GM21381 (cell line): Measurements from ENCODE around the gene DNAH9.
"Not testable (repeated sequence)": the region's sequence is repeated elsewhere in the genome, so short reads cannot be mapped to it uniquely, and the experiment has no call there.

ENCODE experiments used
- ATAC-seq: cut with Tn5 transposase; IDR thresholded peaks from one replicate; pipeline ENCODE4 v1.9.1; 2021; ENCODE audit warnings: mild to moderate bottlenecking, moderate library complexity; ENCODE audit not compliant: unreplicated experiment

DNAH9 gene

GRCh38 chr17:11898526-11899235 lies 300.4 kb downstream of the DNAH9 start:
- no peak for ATAC-seq

GRCh38 chr17:11899537-11899942 lies 301.3 kb downstream of the DNAH9 start:
- ATAC-seq = no peak

DNA sequence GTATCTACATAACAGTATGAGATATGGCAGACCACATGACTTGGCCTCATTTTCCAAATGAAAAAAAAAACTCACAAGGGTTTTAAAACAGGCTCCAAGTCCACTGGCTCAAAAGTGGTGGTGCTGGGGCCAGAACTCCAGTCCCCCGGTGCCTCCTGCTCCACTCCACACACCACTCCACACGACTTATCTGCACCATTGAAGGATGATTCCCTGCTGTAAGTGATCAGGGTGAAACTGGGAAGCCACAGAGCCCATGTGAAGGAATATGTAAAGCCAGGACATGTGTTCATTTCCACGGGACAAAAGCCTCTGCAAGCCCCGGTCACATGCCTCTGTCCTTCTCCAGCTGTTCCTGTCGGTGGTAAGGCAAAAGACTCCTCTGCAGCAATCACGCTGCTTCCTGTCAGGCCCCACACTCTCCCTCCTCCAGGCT lies 301.8 kb downstream of the DNAH9 start:
- no peak for ATAC-seq

DNA sequence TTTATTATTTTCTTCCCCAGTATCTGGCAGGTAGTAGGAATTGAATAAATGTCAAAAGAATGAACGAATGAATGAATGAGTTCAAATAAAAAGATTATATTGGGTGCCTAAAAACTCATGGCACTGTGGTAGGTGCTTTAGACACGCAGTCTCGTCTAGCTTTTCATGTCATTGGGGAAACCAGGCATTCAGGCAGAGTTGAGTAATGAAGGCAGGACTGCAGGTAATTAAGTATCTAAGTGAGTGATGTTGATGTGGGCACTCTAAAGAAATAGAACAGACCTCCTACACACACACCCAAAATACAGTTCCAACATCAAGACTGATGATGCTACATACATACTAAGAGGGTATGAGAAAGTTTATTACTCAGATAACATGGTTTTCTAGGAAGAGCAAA lies 302.4 kb downstream of the DNAH9 start:
- ATAC-seq = no peak

DNA sequence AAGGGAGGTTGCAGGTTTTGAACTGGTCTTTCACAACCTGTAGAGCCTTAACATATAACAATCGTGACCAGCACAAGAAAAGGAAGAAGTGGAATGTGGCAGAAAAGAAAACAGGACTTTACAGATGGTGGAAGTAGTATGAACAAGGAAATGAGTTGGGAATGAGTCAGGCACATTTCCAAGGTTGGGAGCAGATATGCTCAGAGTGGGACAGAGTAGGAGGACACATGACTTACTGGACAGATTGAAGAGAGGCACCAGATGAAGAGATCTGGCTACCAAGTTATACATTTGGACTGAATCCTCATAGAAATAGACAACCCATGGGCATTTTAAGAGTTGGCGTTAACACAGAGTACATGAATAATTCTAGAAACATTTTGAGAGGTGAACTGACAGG lies 303.7 kb downstream of the DNAH9 start:
- ATAC-seq = no peak

DNA sequence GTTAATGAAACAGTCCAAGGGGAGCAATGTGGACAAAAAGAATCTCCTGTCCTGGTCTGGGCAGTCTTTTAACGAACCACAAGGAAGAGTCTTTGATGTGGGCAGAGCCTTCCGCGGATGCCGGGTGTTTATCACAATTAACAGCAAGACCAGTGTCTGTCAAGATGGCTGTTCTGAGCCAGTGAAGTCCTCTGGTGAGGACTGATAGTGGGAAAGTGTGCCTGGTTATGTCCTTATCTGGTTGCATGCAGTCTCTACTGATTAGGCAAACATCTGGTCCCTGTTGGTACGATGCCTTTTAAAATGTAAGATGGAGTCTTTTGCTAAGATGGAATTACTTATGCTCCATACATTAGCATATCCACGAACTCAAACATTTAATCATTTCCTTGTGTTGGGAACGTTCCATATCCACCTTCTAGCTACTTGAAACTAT lies 310.5 kb downstream of the DNAH9 start:
- no peak for ATAC-seq

DNA sequence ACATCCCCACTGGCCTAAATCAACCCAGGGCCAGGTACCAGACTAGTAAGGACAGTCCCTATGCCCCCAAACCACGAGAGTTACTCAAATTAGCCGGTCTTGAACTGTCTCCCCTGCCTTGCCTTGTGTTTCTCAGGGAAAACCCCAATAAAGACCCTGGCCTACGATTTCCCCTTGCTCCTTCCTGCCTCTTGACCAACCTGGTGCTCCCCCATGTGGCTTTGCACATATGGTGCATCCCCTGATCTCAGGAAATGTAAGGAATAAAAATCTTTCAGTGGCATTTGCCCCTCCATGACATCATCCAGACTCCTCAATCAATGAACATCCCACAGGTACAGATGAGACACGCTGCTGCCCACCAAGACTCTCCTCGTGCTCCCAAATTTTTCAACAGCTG lies 311.1 kb downstream of the DNAH9 start:
- no peak for ATAC-seq

DNA sequence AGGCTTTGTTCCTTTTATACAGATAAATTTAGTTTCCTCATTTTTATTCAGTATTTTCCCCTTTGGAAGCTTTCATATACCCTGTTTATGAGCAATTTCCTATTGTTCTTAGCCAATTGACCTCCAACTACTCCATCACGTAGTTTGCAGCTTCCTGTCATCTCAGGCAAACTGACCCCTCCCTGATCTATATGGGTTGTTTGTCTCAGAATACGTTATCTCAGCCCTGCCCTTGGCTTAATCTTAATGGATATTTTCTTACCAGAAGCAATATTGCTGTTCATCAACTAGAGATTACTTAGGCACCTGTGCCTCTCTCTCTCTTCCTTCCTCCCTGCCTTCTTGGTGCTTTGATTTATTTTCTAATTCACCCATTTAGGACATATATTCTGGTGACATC lies 317.8 kb downstream of the DNAH9 start:
- no peak for ATAC-seq

DNA sequence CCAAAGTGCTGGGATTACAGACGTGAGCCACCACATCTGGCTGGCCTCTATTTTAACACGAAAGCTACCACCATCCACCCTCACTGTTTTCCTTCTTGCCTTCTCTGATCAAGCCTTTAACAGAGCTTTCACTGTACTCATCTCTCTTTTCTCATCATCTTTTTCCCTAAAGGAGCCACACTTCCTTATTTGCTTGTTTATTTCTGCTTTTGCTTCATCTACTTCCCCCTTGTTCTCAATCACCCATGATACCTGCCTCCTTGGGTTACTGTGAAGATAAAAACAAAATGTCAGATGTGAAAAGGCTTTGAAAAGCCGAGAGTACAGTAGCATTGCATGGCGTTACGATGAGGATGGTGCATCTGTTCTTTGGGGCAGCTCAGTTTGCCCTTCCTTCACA lies 319.1 kb downstream of the DNAH9 start:
- ATAC-seq = no peak

- no peak for ATAC-seq
Observed at GRCh38 chr17:11921296-11921695, 323.0 kb downstream of the DNAH9 start.

DNA sequence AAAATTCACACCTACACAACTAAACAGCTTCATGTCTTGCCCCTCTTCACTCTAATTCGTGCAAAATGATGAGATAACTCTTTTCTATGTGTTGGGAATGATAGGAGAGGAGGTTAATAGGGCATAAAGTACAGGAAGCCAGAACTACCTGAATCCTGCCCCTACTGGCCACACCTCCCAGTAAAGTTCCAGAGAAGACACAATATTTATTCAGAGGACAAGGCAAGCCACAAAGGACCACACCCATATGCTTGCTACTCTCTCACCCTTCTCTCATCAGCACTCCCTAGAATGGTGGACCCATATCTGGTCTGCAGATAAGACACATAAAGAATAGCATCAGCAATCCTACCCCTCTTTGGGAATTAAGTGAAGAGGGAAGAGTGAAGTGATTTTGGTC lies 324.4 kb downstream of the DNAH9 start:
- ATAC-seq = no peak

DNA sequence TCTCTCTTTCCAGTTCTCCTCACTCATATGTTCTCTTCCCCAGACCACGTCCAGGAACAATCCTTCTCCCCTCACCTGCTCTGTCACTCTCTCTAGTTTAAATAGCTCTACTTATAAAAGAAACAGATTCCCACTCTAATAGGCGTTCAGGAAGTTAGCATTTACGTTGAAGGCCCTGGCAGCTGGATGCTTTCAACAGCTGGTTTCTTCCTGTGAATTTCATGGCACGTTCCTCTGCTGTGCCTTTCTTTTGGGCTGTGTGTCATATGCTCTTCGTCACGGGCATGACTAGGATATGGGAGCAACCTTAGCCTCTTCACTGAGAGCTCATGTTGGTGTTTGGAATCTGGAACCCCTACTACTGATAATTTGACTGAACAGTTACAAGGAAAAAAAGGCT lies 325.8 kb downstream of the DNAH9 start:
- ATAC-seq = no peak

GRCh38 chr17:11925262-11926021 lies 327.2 kb downstream of the DNAH9 start:
- ATAC-seq = no peak

GRCh38 chr17:11928436-11928835 lies 330.2 kb downstream of the DNAH9 start:
- ATAC-seq = no peak

DNA sequence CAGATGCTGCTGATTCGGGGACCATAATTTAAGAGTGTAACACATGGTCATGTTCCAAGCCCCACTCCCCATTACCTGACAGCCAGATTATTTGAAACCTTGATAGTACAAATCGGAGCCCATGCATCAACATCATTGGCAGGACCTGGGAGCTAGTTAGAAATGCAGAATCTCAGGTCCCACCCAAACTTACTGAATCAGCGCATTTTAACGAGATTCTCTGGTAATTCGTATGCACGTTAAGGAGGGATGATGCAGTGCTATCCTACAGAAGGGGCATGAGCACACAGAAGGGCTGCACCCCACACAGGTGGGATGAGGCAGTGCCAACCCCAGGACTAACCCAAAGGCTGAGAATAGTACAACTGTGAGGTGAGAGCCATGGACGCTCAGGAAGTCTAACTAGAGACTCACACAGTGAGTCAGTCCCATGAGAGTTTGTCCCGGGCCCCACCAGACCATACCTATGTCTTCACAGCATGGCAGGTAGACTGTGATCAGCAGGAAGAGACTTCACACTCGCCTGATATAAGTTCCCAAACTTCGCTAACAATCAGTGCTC lies 334.1 kb downstream of the DNAH9 start:
- ATAC-seq = no peak

DNA sequence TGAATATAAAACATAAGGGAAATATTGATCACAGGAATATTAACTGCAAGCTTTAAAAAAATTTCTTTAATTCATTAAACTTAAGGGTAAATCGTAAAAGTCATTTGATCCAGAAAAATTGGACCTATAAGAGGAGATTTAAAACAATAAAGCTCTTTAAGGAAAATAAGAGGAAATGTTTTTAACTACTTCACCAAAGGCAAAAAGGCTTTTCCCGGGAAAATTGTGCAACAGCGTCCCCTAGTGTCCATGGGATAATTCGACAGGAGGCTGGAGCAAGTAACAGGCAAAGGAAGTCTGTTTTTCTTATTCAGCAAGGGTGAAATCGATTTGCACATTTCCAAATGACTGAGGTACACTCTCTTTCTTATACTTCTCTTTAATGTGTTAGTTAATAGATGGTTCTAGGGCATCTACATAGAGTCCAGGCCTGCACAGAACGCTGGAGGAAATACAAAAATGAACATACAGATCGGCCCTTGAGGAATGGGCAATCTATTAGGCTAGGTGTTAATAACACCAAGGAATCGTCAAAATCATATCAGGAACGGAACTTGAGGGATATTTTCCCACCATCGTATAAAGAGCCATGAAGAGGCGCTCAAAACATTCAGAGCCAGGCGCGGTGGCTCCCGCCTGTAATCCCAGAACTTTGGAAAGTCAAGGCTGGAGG lies 337.6 kb downstream of the DNAH9 start:
- no peak for ATAC-seq

DNA sequence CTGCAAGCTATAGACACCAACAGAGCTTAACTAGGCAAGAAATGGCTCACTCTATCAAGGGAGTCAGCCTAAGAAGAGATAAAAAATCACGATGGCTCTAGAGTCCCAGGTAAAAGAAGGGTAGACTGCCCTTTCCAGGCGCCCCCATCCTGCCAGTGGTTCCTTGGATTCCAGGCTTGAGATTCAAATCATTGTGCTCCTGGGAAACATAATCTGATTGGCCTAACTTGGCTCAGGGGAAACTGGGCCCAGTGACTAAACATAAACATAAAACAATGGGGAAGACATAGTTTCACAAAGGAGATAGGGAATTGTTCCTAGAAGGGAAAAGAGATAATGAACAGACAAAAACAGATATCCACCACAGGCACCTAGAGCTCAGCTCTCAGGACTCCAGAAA lies 342.6 kb downstream of the DNAH9 start:
- ATAC-seq = no peak

GRCh38 chr17:11943086-11943485 lies 344.8 kb downstream of the DNAH9 start:
- ATAC-seq = not testable (repeated sequence)

DNA sequence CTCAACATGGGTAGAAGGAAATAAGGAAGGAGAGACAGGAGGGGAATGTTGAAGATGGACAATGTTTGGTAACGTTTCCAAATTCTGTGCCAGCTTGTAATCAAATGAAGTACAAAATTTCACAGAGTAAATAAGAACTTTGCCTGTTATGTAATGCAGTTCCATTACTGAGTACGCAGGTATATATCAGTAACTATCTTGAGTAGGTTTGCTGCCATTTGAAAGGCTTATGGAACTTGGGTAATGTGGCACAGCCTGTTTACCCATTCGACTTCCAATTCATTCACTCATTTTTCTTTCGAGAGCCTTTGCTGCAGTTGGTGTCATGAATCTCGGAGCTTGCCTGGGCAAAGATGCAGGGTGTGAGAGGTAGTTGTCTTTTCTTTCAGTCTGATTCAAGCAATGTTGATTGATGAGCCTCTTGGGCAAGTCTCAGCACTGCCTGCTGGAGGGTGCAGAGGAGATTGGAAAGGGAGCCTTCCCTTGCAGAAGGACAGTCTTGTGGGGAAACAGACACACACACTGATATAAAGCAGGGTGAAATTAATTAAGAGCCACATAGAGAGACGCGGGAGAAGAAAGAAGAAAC lies 345.6 kb downstream of the DNAH9 start:
- ATAC-seq = no peak

GRCh38 chr17:11944587-11944986 lies 346.3 kb downstream of the DNAH9 start:
- ATAC-seq = no peak

- no peak for ATAC-seq
Observed at GRCh38 chr17:11948789-11949188, 350.5 kb downstream of the DNAH9 start.
